Activated T-helper 9 cell treated with anti-CD3 and anti-CD28 coated beads, Interleukin-2, amount 50 U/mL, for 16 hours (primary cell): ENCODE data around the gene CD2AP.
"Not testable (repeated sequence)": the region's sequence is repeated elsewhere in the genome, so short reads cannot be mapped to it uniquely, and the experiment has no call there.

Experiments
- DNase-seq: peaks from one replicate; pipeline ENCODE4 v3.0.0-alpha.2; 2020; ENCODE audit warnings: low read depth

CD2AP gene

DNA sequence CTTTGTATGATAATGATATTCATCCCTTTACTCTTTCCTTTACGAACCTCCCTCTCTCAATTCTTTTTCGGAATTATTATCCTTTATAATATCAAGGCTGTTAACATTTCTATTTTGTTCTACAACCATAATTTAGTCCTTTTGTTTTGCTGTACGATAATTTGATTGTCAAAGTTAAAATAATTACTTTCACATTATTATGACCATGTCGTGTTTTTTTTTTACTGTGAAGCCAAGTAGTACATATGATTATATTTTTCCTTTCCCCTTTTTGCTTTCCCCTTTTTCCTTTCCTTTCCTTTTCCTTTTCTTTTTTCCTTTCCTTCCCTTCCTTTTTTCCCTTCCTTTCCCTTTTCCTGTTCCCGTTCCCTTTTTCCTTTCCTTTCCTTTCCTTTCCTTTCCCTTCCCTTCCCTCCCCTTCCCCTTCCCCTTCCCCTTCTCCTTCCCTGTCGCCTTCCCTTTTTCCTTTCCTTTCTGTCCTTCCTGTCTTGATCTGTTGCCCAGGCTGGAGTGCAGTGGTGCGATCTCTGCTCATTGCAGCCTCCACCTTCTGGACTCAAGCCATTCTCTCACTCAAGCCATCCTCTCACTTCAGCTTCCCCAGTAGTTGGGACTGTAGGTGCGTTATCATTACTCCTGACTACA, 19.5 kb downstream of the CD2AP start:
- no peak for DNase-seq

DNA sequence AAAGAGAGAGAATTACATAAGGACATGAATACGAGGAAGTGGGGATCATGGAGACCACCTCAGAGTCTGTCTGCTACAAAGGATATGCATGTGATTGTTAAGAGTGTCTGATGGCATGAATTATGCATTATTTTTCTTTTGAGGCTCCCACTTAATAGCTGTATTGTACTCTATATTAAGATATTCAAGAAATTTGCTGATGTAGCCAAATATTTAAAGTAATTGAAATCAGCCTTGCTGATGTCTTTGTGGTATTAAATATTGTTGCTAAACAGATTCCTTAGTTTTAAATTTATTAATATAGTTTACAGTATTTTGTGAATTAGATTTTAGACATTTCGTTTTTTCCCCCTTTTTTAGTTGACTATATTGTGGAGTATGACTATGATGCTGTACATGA, 25.3 kb downstream of the CD2AP start:
- no peak for DNase-seq

DNA sequence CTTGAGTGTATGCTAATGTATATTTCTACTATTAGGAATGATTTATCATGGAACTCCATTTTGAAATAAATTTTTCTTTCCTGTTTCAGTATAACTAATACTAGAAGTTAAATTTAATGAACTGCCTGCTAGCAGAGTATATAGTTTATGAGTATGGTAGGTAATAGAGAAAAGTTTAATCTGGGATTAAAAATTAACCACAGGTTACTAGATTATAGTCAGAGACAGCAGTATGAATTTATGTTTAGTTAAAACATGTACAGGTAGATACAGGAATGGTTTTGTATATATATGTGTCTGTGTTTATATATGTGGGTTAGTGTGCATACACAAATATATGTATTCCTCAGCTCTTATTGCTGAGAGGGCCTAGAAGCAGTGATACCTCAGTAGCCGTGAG, 32.3 kb downstream of the CD2AP start:
- DNase-seq, result no peak

DNA sequence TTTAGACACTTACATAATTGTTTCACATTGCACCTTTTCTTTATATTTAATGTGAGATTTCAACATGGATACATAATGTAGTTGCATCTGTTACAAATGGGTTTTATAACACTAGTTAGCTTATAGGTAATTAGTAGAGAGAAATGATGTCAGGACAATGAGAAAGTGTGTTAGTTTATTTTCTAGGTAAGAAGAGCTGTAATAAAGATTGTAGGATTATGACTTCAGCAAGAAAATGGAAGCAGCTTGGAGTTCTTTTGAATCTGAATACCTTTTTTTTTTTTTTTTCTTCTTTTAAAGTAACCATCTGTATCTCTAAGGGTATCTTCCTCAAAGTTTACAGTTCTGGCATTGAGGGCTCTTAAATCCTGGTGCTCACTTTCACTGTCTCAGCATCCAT, 35.3 kb downstream of the CD2AP start:
- DNase-seq, result no peak

DNA sequence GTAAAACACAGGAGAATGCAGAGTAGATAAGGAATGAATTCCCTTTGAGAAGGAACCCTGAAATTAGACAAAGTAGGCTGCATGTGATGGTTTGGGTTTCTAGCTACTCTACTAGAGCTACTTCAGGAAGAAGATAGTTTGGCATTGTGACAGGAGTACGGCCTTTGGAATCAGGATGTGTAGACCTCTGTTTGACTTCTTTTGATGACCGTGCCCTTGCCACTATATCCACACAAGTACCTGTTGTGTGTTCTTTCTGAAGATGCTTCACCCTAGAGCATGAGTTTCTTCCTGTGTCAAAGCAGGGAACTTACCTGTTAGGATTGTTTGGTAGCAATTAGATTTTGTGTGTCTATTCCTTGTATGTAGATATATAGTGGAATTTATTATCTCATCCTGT, 41.7 kb downstream of the CD2AP start:
- no peak for DNase-seq

DNA sequence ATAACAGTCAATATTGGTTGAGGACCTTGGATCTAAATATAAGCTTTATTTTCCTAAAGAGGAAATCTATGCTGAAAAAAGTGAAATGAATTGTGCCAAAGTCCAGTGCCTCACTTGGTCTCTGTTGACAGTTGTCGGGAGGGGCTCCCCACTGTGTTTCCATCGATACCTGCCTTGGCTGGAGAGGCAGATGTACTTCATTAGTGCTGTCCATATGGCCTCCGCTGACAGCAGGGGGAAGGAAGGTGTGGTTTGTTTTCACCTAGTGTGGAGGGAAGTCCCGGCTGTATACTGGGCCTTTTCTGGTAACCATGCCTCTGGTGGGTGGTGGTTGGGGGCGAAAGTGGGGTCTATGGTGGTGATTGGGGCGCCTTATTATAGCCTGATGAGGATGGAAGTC, 42.7 kb downstream of the CD2AP start:
- no peak for DNase-seq

DNA sequence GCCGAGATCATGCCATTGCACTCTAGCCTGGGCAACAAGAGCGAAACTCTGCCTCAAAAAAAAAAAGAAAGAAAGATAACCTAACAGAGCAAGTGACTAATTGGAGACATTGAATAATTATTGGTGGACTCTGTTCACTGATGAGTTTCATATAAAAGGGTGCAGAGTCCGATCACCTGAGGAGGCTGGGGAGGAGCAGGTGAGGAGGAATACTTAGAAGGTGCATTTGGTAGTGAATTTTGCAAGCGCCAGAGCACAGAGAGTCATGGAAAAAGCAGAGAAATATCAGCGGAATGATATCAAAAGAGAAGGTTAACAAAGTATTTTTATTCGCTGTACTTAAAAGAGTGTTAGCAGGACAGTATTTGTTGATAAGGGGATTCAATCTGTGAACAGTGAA, 44.4 kb downstream of the CD2AP start:
- no peak for DNase-seq

DNA sequence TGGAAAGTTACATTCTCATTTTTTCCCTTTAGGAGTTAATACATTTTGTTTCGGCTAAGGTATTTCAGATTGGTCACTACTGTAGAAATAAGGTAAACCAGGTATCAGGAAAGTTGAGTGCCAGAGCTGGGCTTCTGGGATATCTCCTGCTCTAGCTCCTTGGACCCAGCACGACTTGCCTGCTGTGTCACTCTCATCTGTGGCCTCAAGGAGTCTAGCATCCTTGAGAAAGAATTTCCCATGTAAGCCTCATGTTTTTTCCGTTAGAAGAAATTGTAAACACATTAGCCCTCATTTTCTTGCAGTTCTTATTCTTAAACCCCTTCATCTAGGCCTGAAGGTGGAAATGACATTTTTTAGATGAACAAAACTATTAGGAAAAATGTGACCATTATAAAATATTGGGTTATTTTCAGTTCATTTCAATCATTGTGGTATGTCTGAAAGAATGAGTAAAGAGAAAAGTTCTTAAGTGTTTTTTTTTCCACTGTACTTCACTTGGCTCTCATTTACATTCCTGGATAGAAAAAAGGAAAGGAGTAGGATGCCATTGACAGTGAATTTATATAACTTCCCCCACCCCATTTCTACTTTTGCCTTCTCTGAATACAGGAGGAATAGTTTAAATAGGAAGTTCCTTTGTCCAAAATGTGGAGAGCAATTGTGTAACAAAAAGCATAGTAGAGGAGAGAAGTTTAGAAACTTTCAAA, 46.7 kb downstream of the CD2AP start:
- DNase-seq, result no peak

DNA sequence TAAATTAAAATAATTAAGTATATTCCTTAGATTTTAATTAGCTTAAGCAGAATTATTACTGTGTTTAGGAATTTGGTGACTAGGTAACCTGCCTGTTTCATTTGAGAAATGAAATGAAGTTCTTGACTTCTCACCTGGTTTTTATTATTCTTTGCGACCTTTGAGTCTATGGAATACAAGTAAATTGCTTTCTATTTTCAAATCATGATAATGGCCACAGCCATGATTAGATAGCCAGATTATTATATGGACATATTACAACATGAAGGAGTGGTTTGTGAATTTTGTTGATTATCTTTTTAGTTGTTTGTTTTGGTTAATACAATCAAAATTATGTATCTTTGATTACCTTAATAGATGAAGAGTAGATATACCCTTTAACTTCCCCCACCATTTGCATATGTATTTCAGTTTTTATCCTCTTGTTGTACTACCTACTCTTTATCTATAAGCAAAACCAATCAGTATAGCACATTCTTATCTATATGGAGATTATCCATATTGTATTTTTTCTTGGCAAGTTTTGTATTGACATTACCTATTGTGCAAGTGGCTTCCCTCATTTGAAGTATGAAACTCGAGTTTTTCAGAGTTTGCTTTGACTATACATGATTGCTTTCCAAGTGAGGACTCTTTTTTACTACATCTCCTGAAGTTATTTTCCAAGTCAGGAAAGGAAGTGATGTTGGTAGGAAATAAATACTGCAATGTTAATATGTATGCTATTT, 47.9 kb downstream of the CD2AP start:
- DNase-seq, result no peak

DNA sequence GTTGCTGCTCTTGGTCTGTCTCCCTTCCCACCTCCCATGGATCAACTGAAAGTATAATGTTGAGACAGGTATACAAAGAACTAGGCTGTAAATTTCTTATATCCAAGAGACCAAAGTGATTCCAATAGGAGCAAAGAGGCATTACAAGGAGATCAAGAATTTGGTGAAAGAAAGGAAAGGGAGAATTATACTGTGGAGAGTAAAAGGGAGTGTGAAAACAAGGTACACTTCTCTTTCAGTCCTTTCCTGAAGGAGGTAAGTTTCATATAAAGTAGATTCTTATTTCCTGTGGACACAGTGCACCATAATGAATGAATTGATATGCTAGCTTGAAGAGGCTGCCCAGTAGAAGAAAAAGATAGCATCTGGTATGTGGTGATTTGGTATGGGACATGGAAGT, 49.7 kb downstream of the CD2AP start:
- no peak for DNase-seq

DNA sequence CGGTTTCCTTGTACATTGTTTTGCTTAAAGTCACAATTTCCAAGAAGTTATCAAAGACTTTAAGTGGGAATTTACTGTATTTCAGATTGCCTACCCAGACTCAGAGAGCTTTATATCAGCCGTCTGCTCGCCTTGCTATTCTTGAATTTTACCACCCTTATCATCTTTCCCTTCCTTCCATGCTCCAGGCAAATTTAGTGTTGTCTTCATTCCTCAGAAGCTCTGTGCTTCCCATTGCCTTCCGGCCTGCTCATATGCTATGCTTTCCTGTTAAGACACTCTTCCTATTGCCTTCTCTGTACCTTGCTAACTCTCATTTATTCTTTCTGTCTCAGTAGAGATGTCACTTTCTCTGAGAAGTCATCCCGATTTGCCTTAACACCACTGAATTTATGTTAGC, 52.1 kb downstream of the CD2AP start:
- DNase-seq, result no peak

DNA sequence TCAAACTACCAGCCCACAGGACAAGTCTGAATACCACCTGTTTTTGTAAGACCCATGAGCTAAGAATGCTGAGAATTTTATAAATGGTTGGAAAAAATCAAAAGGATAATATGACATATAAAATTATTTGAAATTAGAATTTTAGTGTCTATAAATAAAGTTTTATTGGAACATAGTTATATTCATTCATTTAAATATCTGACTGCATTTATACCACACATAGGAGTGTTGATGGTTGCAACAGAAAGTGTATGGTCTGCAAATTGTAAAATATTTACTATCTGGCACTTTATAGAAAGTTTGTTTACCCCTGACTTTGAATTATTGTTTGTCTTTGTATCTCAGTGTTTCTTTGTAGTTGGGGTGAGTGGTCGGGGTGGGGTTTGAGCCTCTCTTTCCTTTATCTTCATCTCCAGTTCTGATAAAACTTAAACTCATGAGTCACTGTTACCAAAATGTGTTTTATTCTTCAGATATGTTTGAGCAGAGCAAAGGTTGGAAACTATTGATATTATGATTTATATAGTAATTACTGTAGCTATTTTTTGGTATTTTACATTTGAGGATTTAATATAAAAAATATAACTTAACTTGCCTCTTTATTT, 55.5 kb downstream of the CD2AP start:
- DNase-seq, result no peak

DNA sequence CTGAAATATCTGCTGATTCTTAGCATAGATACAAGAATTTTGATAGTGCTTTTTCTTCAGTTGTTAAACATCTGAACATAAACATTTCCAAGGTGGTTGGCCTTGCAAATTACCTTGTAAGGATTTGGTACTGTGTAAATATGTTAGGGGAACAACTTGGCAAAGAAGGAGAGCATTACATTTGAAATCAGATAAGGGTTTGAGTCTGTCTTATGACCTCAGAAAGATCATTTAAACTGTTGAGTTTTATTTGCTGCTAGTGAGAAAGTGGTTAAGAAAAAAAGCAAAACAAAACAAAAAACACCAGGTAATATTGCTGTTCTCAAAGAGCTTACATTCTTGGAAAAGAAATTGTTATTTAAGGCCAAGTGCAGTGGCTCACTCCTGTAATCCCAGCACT, 56.5 kb downstream of the CD2AP start:
- DNase-seq, result no peak

DNA sequence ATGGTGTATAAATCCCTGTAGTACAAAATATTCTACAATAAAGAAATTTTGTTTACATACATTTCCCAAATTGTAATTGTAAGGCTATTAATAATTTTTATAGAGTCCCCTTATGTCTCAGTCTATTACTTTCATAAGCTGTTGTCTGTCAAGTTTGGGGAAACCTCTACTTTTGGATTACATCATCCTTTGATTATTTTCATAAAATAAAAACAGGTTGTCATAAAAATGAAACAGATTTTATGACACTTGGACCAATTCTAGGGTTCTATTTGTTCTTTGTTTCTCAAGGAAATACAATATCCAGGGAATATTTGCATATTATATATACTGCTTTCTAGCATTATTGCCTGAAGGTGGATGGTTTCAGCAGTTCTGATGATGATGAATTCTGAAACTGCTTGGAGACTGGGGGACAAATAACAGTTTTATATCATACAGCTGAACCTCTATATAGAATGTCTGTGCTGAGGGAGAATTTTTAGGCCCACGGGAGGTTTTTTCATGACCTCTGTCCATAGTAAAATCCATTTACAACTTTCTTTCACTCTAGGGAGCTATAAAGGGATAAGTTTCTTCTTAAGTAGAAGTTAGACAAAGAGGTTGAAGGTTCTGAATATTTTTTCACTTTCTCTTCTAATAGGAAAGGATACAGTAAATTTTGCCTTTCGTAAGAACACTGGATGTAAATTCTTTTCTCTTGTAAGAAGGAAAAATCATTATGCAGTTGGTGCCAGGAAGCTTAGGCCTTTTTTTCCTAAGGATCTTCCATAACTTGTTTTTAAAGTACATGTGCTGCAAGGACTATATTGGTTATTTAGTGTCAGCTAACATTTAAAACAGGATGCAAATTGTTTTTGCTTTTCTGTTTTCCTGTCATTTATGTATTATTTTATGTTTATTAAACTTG, 58.0 kb downstream of the CD2AP start:
- DNase-seq, result no peak

DNA sequence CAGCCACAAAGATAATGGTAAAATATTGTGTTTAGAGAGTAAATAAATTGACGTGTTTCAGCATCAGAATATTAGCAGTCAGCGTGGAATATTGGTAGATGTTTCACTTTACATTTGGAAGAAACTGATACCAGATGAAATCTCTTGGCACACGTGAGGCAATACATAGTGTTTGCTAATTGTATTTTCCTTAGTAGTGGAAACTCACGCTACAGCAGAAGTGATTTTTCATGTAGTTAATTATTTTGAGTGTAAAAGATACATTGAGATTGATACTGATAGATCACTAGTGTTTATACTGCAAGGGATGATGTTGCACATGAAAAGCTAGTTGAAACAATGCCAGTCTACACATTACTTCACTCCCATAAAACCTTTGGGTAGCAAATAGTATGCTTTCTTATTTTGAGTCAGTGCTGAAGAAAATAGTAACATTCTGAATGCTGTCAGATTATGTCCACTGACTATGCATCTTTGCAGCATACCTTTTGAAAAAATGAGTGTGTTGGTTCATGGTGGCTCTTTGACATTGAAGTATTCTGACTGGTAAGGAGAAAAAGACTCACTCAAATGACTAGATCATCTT, 59.3 kb downstream of the CD2AP start:
- no peak for DNase-seq

DNA sequence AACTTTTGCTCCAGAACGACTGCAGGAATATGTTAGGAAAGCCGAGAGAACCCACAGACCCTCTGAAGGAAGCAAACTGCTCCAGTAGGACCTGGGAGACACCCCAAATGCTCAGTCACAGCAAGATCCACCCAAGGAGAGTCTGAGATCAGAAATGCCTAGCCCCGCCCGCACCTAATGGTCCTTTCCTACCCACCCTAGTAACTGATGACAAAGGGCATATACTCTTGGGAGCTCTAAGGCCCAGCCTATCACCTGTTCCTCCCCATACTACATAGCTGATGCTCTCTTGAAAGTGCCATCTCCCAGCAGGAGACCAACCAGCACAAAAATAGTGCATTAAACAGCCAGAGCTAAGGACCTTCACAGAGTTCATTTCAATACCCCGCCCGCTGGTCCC, 67.6 kb downstream of the CD2AP start:
- no peak for DNase-seq

DNA sequence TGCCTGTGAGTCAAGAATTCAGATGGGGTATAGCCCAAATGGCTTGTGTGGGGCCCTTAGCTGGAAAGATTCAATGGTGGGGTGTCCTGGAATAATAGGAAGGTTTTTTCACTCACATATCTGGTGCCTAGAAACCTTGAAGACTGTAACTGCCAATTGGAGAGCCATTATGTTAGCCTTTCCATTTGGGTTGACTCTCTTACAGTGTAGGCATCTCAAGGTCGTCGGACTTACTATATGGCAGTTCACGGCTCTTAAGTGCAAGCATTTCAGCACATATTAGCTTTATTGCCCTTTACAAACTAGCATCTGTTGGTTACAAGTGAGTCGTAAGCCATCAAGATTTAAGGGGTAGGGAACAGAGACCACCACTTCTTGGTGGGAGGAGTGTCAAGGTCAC, 74.1 kb downstream of the CD2AP start:
- DNase-seq, result no peak

DNA sequence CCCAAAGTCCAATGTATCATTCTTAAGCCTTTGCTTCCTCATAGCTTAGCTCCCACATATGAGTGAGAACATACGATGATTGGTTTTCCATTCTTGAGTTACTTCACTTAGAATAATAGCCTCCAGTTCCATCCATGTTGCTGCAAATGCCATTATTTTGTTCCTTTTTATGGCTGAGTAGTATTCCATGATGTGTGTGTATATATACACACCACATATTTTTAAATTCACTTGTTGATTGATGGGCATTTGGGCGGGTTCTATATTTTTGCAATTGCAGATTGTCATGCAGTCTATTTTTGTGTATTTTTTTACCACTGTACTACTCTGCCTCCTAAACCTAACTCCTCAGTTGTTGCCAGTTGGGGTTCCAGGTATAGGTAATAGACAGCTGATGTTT, 74.7 kb downstream of the CD2AP start:
- DNase-seq, result no peak

DNA sequence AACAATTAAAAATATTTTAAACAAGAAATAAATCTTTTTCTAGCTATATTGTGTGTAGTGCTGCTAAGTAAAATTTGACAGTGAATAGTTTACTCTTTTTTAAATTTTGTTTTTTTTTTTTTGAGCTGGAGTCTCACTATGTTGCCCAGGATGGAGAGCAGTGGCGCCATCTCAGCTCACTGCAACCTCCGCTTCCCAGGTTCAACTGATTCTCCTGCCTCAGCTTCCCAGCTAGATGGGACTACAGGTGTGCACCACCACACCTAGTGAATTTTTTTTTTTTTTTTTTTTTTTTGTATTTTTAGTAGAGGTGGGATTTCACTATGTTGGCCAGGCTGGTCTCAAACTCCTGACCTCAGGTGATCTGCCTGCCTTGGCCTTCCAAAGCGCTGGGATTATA, 75.7 kb downstream of the CD2AP start:
- DNase-seq, result not testable (repeated sequence)

DNA sequence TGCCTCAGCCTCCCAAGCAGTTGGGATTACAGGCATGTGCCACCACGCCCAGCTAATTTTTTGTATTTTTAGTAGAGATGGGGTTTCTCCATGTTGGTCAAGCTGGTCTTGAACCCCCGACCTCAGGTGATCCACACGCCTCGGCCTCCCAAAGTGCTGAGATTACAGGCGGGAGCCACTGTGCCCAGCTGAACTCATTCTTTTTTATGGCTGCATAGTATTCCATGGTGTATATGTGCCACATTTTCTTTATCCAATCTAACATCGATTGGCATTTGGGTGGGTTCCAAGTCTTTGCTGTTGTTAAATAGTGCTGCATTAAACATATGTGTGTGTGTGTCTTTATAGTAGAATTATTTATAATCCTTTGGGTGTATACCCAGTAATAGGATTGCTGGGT, 78.9 kb downstream of the CD2AP start:
- not testable (repeated sequence) for DNase-seq

DNA sequence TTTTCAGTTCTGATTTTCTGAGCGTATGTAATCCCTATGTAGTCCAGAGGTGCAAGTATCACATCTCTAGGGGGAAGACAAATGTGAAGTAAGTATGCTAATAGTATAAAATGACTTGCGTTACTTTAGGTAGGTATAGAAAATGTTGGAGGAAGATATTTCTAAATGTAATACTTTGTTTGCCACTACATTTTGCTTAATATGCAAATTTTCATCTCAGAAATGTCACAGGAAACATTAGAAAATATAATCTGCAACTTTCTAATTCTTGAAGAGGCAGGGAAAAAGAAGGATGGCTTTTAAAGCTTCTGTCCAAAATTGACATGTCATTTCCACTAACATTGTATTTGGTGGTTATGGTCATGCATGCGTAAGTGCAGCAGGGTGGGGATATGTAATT, 85.6 kb downstream of the CD2AP start:
- DNase-seq, result no peak

DNA sequence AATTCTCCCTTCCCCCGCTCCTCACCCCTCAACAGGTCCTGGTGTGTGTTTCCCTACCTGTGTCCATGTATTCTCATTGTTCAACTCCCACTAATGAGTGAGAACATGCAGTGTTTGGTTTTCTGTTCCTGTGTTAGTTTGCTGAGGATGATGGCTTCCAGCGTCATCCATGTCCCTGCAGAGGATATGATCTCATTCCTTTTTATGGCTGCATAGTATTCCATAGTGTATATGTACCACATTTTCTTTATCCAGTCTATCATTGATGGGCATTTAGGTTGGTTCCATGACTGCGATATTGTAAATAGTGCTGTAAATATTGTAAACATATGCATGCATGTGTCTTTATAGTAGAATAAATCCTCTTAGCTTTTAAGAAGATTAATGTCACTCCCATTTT, 89.0 kb downstream of the CD2AP start:
- DNase-seq, result not testable (repeated sequence)
